ENCODE data around the gene DENND4A.
A peak's percentile ranks its signal among the peaks of the same experiment; 100 is the strongest.

Gene DENND4A

DNA sequence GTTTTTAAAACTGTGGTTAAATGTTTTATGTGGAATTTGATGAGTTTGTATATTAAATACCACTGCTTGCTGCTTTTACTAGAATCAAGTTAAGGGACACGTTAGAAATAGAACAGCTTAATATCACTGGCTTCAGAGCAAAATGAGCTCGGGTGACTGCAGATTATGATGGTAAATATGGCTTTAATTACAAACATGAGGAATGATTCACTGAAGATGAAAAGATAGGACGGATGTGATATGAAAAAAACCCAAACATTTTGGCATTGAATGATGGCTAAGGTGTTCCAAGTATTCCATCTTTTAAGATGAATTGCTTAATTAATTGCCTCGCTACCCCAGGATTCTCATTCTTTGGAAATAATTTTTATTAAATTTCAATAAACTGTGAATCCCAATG lies 136.6 kb downstream of the DENND4A start:
- TF ChIP-seq, protein P1, sequence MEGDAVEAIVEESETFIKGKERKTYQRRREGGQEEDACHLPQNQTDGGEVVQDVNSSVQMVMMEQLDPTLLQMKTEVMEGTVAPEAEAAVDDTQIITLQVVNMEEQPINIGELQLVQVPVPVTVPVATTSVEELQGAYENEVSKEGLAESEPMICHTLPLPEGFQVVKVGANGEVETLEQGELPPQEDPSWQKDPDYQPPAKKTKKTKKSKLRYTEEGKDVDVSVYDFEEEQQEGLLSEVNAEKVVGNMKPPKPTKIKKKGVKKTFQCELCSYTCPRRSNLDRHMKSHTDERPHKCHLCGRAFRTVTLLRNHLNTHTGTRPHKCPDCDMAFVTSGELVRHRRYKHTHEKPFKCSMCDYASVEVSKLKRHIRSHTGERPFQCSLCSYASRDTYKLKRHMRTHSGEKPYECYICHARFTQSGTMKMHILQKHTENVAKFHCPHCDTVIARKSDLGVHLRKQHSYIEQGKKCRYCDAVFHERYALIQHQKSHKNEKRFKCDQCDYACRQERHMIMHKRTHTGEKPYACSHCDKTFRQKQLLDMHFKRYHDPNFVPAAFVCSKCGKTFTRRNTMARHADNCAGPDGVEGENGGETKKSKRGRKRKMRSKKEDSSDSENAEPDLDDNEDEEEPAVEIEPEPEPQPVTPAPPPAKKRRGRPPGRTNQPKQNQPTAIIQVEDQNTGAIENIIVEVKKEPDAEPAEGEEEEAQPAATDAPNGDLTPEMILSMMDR (conservative IDR thresholded peaks at IDR 0.05; ENCODE audit: low read depth, low read length) = no peak
- no peak overlapping the region for H3K4me3 ChIP-seq (ENCODE audit: low read depth, low read length)
- DNase-seq (ENCODE audit: low read depth) = no peak

DNA sequence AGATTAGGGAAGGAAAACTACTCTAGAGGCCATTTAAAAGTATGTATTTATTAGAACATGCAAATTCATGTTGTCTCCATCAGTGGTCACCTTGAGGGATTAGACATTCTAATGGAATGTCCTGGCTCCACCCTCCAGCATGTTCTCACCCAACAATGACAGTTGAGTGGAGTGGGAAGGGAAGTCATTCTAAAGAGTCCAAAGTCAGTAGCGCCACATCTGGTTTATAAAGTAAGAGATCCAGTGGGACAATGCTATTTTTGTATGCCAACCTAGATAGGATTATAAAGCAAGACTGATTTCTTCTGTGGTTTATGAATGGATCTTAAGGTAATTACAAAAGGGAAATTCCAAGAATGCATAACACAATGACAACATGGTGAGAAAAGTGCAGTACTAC lies 137.1 kb downstream of the DENND4A start:
- H3K4me3 ChIP-seq (ENCODE audit: low read depth, low read length) = no peak overlapping the region
- peak; percentile 47 for DNase-seq (ENCODE audit: low read depth)
- TF ChIP-seq, protein P1 (conservative IDR thresholded peaks at IDR 0.05; ENCODE audit: low read depth, low read length) = no peak

DNA sequence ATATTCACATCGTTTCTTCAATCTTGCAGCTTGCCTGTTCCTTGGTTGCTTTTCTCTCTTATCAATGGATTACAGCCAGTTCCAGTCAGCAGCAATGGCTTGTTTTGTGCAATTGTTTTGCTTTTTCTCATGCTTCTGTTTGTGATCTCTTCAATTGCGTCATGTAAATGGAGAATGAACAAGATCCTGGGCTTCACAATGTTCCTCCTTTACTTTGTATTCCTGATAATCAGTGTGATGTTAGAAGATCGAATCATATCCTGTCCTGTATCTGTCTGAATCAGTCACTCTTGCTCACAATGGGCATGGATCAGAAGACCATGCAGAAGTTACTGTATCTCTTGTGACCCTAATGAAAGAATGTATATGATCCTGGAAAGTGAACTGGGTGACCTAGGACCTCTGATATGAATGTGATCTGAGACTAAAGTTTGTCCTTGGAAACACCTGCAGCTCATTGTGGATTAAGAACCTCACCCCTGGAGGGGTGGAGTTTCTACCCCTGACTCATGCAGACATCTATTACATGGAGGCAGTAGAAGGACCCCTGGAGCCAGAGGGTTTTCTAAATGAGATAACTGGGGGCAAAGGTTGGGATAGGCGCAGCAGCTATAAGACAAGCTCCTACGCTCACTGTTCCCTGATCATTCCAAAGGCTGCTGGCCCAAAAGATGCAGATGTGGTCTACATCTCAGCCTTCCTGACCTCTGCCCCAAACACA lies 138.1 kb downstream of the DENND4A start:
- TF ChIP-seq, protein P1 (conservative IDR thresholded peaks at IDR 0.05; ENCODE audit: low read depth, low read length) = no peak
- peak; percentile 58 for DNase-seq (ENCODE audit: low read depth)

DNA sequence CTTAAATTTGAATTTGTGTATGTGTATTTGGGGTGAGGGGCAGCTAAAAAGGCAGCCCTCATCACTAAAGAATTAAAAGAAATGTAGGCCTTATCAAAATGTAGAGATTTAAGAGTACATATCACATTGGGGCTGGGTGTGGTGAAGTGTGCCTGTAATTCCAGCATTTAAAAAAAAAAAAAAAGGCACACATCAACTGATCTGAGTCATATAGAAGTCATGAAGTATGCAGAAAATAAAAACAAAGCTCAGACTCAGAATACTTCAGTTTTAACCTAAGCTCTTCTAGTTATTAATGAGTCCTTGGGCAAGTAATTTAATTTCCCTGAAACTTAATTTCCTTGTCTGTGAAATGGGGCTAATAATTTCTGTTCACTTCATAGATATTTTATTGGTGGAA lies 138.8 kb downstream of the DENND4A start:
- TF ChIP-seq, protein P1 (conservative IDR thresholded peaks at IDR 0.05; ENCODE audit: low read depth, low read length) = no peak
- peak; percentile 52 for DNase-seq (ENCODE audit: low read depth)

More for the DNA sequence above, 138.1 kb downstream of the DENND4A start:
- H3K4me3 ChIP-seq (ENCODE audit: low read depth, low read length) = no peak overlapping the region

DNA sequence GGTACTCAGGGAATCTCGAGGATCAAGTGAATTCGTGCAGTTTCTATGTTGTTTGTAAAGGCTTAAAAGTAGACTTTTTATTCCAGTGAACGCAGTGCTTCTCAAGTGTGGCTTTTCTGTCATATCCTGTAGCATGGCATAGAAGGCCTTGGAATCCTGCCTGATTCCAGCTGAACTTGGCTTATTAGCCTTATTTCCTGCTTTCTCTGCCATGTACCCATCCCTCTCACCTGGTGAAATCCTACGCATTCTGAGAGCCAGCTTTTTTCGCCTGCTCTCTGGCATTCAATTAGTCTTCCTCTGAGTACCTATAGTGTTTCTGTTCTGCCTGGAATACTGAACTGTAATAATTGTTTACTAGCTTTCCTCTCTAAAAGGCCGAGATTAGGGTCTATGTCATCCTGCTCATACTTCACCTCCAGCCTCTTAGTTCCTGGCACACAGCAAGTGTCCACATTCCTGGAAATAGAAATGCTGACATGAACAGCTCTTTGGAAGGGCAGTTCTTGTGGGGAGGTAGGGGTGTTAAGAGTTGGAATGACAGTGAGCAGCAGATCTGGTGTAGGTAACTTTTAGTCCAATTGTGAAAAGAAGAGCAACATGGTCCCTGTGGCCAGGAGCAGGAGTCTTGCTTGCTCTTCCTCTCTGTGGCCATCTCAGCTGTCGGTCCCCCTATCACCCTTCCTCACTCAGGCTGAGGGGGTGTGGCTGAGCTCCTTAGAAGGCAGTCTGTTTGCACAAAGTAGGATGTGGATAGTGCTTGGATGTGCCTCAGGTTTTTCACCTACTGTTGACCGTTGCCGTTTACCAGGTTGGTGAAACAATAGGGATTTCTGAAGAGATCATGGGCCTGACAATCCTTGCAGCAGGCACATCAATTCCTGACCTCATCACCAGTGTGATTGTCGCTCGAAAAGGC lies 140.0 kb downstream of the DENND4A start:
- TF ChIP-seq, protein P1 (conservative IDR thresholded peaks at IDR 0.05; ENCODE audit: low read depth, low read length) = no peak
- no peak overlapping the region for H3K4me3 ChIP-seq (ENCODE audit: low read depth, low read length)
- no peak for DNase-seq (ENCODE audit: low read depth)

More for the DNA sequence above, 138.8 kb downstream of the DENND4A start:
- no peak overlapping the region for H3K4me3 ChIP-seq (ENCODE audit: low read depth, low read length)

DNA sequence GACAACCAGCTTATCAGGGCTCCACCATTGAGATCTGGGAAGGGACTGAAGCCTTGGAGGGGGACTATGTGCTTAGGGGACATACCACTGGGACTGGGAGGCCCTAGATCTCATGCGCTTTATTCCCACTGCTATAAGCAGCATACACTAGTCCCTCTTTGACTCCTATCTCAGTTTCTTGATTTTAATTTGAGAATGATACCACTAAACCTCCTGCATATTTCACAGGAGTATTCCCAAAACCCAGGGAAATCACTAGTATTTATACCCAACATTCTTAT lies 141.1 kb downstream of the DENND4A start:
- TF ChIP-seq, protein P1 (conservative IDR thresholded peaks at IDR 0.05; ENCODE audit: low read depth, low read length) = no peak
- H3K4me3 ChIP-seq (ENCODE audit: low read depth, low read length) = no peak overlapping the region
- DNase-seq (ENCODE audit: low read depth) = no peak

All from choroid plexus epithelial cell (primary cell).